Measurements from ENCODE around the gene SERPINB7.

The SERPINB7 gene

GRCh38 chr18:63850636-63851035, 75.4 kb downstream of the SERPINB7 start:
- DNase-seq, result no peak
